Neural cell (in vitro differentiated cells): Measurements from ENCODE around the gene VAMP1. TPM values are rescaled to one million over a fixed set of nuclear protein-coding genes. Genes with fewer than 3 reads are reported as not detected.

ENCODE experiments used
- H2AFZ ChIP-seq: fragments of 200-600, 300-800 bp; sonication (generic), shearing (Covaris generic); 2 replicates; pipeline ENCODE4 v1.6.0; 2014; ENCODE audit warnings: low read depth, mild to moderate bottlenecking, antibody characterized with exemption, low read length, moderate library complexity
- H3F3A ChIP-seq: fragments of 200-600 bp; shearing (Covaris generic); 2 replicates; pipeline ENCODE4 v1.6.1; 2016; ENCODE audit warnings: mild to moderate bottlenecking, moderate library complexity, mixed read lengths, antibody characterized with exemption, low read length; ENCODE audit not compliant: insufficient read depth, poor library complexity, severe bottlenecking
- H3K27ac ChIP-seq: fragments of 200-600, 300-800 bp; sonication (generic), shearing (Covaris generic); 2 replicates; pipeline ENCODE4 v1.5.1; 2014; ENCODE audit warnings: mild to moderate bottlenecking, low read length, moderate library complexity
- H3K27me3 ChIP-seq: fragments of 300-800, 200-600 bp; sonication (generic), shearing (Covaris generic); 2 replicates; pipeline ENCODE4 v1.6.0; 2014; ENCODE audit warnings: mild to moderate bottlenecking, low read depth, low read length, moderate library complexity; ENCODE audit not compliant: insufficient read depth
- H3K36me3 ChIP-seq: fragments of 300-800, 200-600 bp; sonication (generic), shearing (Covaris generic); 2 replicates; pipeline ENCODE4 v1.5.1; 2014; ENCODE audit warnings: mild to moderate bottlenecking, antibody characterized with exemption, low read length, moderate library complexity; ENCODE audit not compliant: insufficient read depth
- H3K4me2 ChIP-seq: fragments of 300-800, 200-600 bp; sonication (generic), shearing (Covaris generic); 2 replicates; pipeline ENCODE4 v1.6.0; 2014; ENCODE audit warnings: mild to moderate bottlenecking, low read length
- H3K4me3 ChIP-seq: fragments of 300-800, 200-600 bp; sonication (generic), shearing (Covaris generic); 2 replicates; pipeline ENCODE4 v1.5.1; 2014; ENCODE audit warnings: mild to moderate bottlenecking, low read length, moderate library complexity
- H3K79me2 ChIP-seq: fragments of 200-600 bp; shearing (Covaris generic); replicated peaks from 2 replicates; pipeline ENCODE4 v1.6.0; 2014; ENCODE audit warnings: mild to moderate bottlenecking, low read length, moderate library complexity; ENCODE audit not compliant: insufficient read depth
- H3K9ac ChIP-seq: fragments of 300-800, 200-600 bp; sonication (generic), shearing (Covaris generic); 2 replicates; pipeline ENCODE4 v1.6.1; 2016; ENCODE audit warnings: mild to moderate bottlenecking, low read length, mixed read lengths
- H3K9me2 ChIP-seq: fragments of 200-600 bp; shearing (Covaris generic); 2 replicates; pipeline ENCODE4 v1.6.1; 2016; ENCODE audit warnings: mild to moderate bottlenecking, low read length, mixed read lengths; ENCODE audit not compliant: insufficient read depth
- H3K9me3 ChIP-seq: fragments of 200-600, 300-800 bp; sonication (generic), shearing (Covaris generic); 2 replicates; pipeline ENCODE4 v1.6.1; 2016; ENCODE audit warnings: mild to moderate bottlenecking, mixed run types, low read length, moderate library complexity, mixed read lengths
- H4K20me1 ChIP-seq: fragments of 200-600 bp; shearing (Covaris generic); 2 replicates; pipeline ENCODE4 v1.6.1; 2016; ENCODE audit warnings: mild to moderate bottlenecking, mixed run types; ENCODE audit not compliant: insufficient read depth
- EP300 ChIP-seq: fragments of 450-650 bp; conservative IDR thresholded peaks from 2 replicates; pipeline ENCODE4 v1.6.1; 2014; ENCODE audit warnings: antibody characterized with exemption, mild to moderate bottlenecking, moderate library complexity; ENCODE audit not compliant: poor library complexity, severe bottlenecking
- EZH2 ChIP-seq: fragments of 200-600, 300-800 bp; shearing (Covaris generic), sonication (generic); IDR thresholded peaks from 2 replicates; pipeline ENCODE4 v1.6.1; 2014; ENCODE audit warnings: antibody characterized with exemption, low read length, borderline replicate concordance, mild to moderate bottlenecking; ENCODE audit not compliant: insufficient read depth, poor library complexity, severe bottlenecking
- MXI1 ChIP-seq: fragments of 450-650 bp; conservative IDR thresholded peaks from 2 replicates; pipeline ENCODE4 v1.6.1; 2014; ENCODE audit warnings: antibody characterized with exemption, mild to moderate bottlenecking; ENCODE audit not compliant: poor library complexity, severe bottlenecking
- POLR2AphosphoS5 ChIP-seq: IDR thresholded peaks from 2 replicates; pipeline ENCODE4 v1.6.1; 2012
- RAD21 ChIP-seq: fragments of 450-650 bp; conservative IDR thresholded peaks from 2 replicates; pipeline ENCODE4 v1.6.1; 2014; ENCODE audit warnings: antibody characterized with exemption, mild to moderate bottlenecking, moderate library complexity
- SMC3 ChIP-seq: fragments of 450-650 bp; conservative IDR thresholded peaks from 2 replicates; pipeline ENCODE4 v1.6.1; 2014; ENCODE audit warnings: antibody characterized with exemption, mild to moderate bottlenecking, moderate library complexity; ENCODE audit not compliant: poor library complexity
- TAF1 ChIP-seq: IDR thresholded peaks from 2 replicates; pipeline ENCODE4 v1.6.1; 2012; ENCODE audit warnings: low read depth
- polyA plus RNA-seq: library from polyadenylated mRNA; depleted of rRNA; stranded (reverse); fragments of >200 nt; gene quantifications from 2 replicates; pipeline ENCODE4 v1.2.3, GENCODE V29; 2014
- TF ChIP-seq, protein P1 (sequence below): IDR thresholded peaks from 2 replicates; pipeline ENCODE4 v1.6.1; 2012; ENCODE audit warnings: borderline replicate concordance
- TF ChIP-seq, protein P2 (sequence below): fragments of 450-650 bp; IDR thresholded peaks from 2 replicates; pipeline ENCODE4 v1.5.1; 2014; ENCODE audit warnings: antibody characterized with exemption, mild to moderate bottlenecking, moderate library complexity; ENCODE audit not compliant: poor library complexity, severe bottlenecking

The VAMP1 gene
- polyA plus RNA-seq, 1 donor from 2014 or later = 4.3 TPM

DNA sequence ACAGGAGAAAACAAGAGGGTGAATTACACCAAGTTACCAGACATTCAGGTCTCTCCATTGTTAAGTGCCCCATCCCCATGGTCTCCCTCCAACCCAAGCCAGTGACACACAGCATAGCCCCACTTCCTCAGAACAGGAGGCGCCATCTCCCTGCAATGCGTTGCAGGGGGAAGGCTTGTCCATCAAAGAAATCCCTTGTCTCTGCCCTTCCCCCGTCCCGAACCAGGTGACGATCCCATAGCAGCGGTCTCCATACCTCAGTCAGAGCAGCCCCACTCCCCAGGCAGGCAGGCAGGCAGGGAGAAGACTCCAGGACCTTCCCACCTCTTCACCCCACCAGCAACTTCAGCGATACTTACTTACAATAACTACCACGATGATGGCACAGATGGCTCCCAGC, 5.9 kb downstream of the VAMP1 start:
- TF ChIP-seq TAF1 (no peak), MXI1 (no peak), RAD21 (no peak), SMC3 (no peak), EP300 (no peak), EZH2 (no peak), POLR2AphosphoS5 (no peak)
- TF ChIP-seq, protein P1, sequence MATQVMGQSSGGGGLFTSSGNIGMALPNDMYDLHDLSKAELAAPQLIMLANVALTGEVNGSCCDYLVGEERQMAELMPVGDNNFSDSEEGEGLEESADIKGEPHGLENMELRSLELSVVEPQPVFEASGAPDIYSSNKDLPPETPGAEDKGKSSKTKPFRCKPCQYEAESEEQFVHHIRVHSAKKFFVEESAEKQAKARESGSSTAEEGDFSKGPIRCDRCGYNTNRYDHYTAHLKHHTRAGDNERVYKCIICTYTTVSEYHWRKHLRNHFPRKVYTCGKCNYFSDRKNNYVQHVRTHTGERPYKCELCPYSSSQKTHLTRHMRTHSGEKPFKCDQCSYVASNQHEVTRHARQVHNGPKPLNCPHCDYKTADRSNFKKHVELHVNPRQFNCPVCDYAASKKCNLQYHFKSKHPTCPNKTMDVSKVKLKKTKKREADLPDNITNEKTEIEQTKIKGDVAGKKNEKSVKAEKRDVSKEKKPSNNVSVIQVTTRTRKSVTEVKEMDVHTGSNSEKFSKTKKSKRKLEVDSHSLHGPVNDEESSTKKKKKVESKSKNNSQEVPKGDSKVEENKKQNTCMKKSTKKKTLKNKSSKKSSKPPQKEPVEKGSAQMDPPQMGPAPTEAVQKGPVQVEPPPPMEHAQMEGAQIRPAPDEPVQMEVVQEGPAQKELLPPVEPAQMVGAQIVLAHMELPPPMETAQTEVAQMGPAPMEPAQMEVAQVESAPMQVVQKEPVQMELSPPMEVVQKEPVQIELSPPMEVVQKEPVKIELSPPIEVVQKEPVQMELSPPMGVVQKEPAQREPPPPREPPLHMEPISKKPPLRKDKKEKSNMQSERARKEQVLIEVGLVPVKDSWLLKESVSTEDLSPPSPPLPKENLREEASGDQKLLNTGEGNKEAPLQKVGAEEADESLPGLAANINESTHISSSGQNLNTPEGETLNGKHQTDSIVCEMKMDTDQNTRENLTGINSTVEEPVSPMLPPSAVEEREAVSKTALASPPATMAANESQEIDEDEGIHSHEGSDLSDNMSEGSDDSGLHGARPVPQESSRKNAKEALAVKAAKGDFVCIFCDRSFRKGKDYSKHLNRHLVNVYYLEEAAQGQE = no peak
- TF ChIP-seq, protein P2, sequence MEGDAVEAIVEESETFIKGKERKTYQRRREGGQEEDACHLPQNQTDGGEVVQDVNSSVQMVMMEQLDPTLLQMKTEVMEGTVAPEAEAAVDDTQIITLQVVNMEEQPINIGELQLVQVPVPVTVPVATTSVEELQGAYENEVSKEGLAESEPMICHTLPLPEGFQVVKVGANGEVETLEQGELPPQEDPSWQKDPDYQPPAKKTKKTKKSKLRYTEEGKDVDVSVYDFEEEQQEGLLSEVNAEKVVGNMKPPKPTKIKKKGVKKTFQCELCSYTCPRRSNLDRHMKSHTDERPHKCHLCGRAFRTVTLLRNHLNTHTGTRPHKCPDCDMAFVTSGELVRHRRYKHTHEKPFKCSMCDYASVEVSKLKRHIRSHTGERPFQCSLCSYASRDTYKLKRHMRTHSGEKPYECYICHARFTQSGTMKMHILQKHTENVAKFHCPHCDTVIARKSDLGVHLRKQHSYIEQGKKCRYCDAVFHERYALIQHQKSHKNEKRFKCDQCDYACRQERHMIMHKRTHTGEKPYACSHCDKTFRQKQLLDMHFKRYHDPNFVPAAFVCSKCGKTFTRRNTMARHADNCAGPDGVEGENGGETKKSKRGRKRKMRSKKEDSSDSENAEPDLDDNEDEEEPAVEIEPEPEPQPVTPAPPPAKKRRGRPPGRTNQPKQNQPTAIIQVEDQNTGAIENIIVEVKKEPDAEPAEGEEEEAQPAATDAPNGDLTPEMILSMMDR = no peak
- Histone ChIP-seq H3K4me3 (no peak overlapping the region), H3K27me3 (no peaks in the 10 kb centered on the region), H3K27ac (no peak overlapping the region), H3K9me3 (no peaks in the 10 kb centered on the region), H3K36me3 (no peaks in the 10 kb centered on the region), H3K9me2 (no peaks in the 10 kb centered on the region), H3K4me2 (no peak overlapping the region), H4K20me1 (no peaks in the 10 kb centered on the region), H3F3A (no peaks in the 10 kb centered on the region), H3K9ac (no peak overlapping the region), H2AFZ (no peak overlapping the region), H3K79me2 (no peaks in the 10 kb centered on the region)

DNA sequence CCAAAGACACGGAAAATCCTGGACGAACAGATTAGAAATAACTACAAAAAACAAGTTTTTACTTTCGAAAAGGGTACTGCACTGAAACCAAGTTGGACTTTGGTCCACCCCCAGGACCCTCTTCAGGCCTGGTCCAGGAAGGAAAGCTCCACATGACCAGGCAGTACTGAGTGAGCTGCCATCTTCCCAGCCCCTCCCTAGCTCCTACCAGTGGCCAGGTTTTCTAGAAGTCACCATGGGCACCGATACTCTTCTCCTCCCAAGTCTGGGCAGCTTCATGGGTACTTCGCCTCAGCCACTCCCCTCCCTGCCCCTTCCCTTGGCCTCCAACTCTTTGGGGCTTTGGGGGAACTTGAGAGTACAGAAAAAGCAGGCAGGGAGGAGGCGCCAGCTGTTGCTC, 6.6 kb downstream of the VAMP1 start:
- Histone ChIP-seq H3K9me2 (no peaks in the 10 kb centered on the region), H3K4me2 (no peak overlapping the region), H3K9ac (no peak overlapping the region), H3K27ac (no peak overlapping the region), H3K4me3 (no peak overlapping the region), H4K20me1 (no peaks in the 10 kb centered on the region), H2AFZ (no peak overlapping the region), H3K36me3 (no peaks in the 10 kb centered on the region), H3K9me3 (no peaks in the 10 kb centered on the region), H3K27me3 (no peaks in the 10 kb centered on the region), H3F3A (no peaks in the 10 kb centered on the region), H3K79me2 (no peaks in the 10 kb centered on the region)
- TF ChIP-seq TAF1 (no peak), POLR2AphosphoS5 (no peak), RAD21 (no peak), MXI1 (no peak), EP300 (no peak), SMC3 (no peak), EZH2 (no peak)
- TF ChIP-seq, protein P1 = no peak
- TF ChIP-seq, protein P2 = no peak
